ENCODE measurements around the gene TP63.
"Not testable (repeated sequence)": the region's sequence is repeated elsewhere in the genome, so short reads cannot be mapped to it uniquely, and the experiment has no call there.

The TP63 gene

DNA sequence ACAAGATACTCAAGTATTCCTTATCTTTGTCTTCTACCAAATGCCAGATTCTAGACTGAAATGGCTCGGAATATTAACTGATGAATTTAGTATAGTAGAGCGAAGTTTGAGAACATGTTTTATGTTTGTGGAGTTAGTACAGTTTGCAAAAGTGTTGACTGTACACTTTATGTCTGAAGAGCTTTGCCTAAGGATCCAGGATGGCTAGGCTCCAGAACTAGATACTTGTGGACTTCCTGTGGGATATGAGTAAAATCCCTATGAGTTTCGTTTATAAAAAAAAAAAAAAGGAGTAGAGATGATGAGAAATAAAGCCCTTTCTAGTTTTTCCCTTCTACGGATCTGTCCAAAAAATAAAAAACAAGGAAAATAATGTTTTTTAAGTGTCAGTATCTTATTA lies 96.7 kb downstream of the TP63 start:
- DNase-seq = peak; percentile 74

DNA sequence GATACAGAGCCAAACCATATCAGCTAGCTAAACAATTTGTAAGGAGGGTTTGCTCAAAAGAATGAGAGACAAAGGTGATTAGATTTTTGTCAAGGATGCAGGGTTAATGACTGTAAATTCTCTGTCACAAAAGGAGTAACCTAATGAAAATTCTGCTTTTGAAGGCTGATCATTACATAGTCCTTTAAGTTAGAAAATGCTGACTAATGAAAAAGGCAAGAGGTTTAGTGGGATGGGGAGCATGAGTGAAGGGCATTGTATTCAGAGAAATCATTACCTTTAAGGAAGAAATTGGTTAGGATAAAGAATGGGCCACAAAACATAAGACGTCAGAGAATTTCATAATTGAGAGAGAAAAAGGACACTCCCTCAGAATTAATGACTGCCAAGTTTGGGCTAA lies 97.7 kb downstream of the TP63 start:
- no peak for DNase-seq

DNA sequence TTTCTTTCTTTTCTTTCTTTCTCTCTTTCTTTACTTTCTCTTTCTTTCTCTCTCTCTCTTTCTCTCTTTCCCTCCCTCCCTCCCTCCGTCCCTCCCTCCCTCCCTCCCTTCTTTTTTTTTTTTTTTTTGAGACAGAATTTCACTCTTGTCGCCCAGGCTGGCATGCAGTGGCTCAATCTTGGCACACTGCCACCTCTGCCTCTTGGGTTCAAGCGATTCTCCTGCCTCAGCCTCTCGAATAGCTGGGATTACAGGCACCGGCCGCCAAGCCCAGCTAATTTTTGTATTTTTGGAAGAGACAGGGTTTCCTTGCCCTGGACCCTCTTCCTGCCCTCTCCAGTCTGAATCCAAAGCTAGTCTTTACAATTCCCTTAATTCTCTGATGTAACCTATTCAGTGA lies 102.9 kb downstream of the TP63 start:
- DNase-seq = no peak

DNA sequence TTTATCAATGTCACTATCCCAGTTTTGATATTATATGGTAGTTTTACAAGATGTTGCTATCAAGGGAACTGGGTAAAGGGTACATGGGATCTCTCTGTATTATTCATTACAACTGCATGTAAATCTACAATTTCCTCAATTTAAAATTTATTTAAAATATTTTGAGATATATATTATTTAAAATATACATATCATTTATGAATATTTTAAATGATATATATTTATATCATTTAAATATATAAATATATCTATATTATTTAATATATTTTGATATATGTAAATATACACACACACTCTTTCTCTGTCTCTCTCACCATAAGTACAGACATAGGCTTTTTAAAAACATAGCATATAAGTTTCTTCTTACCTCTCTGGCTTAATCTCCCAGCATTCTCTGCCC lies 104.7 kb downstream of the TP63 start:
- DNase-seq = no peak

DNA sequence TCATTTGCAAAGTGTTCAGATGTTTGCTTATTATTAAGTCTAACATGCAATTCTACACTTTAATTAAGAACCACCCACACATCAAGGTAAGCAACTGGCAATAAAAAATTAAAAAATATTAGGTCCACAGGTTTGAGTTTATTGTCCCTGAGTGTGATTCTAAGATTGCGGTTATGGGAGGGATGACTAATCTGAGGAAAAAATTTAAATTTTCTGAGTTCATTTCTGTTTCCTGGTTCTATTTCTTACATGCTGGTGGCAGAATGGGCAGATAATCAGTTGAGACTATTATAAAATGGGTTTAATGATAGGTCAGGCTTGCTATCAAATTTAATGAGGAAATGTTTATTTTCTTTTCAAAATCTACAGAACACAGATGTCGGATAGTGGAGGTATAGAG lies 105.9 kb downstream of the TP63 start:
- no peak for DNase-seq

DNA sequence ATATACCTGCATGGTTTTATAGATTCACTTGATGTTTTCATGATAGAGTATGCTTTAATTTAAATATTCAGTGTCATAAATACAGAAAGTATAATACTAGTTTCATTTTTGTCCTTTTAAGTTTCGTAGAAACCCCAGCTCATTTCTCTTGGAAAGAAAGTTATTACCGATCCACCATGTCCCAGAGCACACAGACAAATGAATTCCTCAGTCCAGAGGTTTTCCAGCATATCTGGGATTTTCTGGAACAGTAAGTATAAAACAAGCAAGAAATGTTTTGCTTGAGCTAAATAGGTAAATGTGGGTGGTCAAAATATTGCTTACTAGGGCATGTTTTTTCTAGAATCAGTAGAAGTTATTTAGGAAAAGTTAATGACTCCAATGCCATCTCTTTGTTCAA lies 106.4 kb downstream of the TP63 start:
- DNase-seq = no peak

DNA sequence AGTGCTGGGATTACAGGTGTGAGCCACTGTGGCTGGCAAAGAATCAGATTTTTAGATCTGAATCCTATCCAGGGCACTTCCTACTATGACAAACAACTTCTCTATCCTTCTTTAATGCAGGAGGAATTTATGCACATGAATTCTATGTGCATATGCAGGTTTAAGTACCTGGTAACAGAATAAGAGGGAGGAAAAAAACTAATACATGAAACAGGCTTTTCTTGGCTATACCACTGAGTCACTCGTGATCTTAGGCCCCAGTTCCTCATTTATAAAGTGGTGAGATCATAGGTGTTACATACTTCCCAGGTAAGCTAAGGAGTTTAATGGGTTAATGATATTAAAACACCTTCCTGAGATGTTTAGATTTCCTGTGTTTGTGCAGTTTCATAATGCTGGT lies 108.2 kb downstream of the TP63 start:
- no peak for DNase-seq

DNA sequence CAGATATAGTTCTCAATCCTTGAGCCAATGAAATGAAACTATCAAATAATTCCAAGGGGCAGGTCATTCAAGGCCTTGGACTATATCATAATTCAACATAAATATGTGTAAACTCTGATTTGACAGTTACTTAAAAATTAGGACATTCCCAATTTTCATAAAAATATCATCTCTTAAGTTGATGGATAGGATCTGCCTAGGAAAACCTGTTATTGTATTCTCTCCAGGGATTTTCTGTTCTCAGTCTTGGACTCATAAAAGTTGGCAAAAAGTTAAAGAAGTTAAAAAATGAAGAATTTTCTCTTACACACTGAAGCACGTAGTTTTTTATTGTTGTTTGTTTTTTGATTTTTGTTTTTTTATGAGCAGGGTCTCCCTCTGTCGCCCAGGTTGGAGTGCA lies 109.0 kb downstream of the TP63 start:
- DNase-seq = no peak

DNA sequence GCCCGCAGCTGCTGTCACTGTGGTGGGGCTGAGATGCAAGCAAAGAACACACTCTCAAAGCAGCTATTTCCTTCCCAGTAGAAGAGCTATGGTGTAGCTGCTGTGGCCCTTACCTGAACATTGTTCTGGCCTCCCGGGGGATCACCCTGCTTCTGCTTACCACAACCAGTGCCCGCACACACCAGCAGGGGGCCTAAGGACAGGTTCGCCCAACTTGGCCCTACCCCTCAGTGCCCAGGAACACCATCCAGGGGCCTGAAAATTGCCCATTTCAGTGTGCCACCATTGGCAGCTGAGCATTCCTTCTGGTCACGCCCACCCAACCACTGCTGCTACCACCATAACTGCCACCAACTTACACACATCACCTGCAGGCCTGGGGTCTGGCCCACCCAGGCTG lies 113.0 kb downstream of the TP63 start:
- DNase-seq = no peak

DNA sequence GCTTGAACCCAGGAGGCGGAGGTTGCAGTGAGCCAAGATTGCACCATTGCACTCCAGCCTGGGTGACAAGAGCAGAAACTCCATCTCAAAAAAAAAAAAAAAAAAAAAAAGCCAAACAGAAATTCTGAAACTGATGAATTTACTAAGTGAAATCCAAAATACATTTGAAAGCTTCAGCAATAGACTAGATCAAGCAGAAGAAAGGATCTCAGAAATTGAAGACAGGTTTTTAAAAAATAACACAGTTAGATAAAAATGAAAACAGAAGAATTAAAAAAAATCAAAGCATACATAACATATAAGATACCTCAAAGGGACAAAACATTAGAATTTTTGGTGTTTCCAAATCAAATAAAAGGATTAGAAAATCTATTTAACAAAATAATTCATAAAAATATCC lies 114.4 kb downstream of the TP63 start:
- DNase-seq = no peak

DNA sequence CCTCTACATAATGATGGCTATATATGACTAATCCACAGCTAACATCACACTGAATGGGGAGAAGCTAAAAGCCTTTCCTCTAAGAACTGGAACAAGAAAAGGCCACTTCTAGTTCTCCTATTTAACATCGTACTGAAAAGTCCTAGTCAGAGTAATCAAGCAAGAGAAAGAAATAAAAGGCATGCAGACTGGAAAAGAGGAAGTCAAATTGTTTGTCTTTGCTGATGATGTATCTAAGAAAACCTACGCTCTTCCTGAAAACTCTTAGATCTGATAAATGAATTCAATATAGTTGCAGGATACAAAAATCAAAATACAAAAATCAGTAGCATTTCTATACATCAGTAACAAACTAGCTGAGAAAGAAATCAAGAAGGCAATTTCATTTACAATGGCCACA lies 116.9 kb downstream of the TP63 start:
- no peak for DNase-seq

DNA sequence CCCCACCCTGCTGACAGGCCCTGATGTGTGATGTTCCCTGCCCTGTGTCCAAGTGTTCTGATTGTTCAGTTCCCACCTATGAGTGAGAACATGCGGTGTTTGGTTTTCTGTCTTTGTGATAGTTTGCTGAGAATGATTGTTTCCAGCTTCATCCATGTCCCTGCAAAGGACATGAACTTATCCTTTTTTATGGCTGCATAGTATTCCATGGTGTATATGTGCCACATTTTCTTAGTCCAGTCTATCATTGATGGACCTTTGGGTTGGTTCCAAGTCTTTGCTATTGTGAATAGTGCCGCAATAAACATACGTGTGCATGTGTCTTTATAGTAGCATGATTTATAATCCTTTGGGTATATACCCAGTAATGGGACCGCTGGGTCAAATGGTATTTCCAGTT lies 119.8 kb downstream of the TP63 start:
- not testable (repeated sequence) for DNase-seq

DNA sequence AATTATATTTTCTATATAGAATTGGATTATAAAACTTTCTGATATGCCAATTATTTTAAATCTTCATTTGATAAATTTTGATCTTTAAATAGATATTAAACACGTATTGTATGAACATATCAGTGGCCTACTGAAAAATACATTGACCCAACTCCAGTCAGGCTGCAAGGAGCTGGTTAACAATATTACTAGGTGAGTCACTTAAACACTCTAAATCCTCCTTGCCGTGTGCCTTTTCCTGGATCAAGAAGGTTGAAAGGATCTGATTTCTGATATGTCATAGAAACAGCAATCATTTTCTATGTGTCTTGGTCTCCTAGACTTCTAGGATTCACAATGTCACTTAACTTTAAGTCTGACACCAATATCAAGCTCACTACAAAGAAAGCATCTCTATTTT lies 123.2 kb downstream of the TP63 start:
- DNase-seq = no peak

DNA sequence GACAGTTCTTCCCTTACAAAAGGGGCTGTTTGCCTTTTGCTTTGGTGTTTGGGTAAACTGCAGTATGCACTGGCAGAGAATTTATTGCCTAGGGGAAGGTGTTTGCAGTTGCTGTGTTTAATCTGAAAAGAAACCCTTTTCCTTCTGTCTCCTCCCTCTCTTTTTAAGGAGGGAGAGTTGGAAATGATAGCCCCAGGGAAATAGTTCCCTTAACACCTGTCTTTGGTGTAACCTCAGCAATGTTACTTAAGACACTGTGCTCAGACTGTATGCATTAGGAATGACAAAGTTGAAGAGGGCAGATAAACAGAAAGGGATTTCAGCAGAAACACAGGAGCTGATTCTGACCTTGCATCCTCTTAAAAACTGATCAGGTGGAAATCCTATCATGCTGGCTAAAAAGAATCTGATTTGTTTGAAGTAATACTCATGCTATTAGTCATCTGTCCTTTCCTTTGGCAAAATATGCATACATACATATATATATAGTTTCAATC lies 125.4 kb downstream of the TP63 start:
- DNase-seq = no peak

DNA sequence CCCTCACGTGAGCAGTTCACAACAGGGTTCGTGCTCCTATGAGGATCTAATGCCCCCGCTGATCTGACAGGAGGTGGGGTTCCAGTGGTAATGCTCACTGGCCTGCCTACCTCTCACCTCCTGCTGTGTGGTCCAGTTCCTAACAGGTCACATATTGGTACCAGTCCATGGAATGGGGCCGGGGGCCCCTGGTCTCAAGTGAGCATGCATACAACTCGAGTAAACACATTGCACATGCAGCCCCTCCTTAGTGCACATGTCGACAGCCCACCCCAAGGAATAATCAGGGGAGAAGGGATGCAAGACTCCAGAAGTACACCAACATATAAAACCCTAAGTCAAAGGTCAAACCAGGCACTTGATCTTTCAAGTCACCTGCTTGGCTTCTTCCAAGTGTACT lies 127.0 kb downstream of the TP63 start:
- DNase-seq = no peak

DNA sequence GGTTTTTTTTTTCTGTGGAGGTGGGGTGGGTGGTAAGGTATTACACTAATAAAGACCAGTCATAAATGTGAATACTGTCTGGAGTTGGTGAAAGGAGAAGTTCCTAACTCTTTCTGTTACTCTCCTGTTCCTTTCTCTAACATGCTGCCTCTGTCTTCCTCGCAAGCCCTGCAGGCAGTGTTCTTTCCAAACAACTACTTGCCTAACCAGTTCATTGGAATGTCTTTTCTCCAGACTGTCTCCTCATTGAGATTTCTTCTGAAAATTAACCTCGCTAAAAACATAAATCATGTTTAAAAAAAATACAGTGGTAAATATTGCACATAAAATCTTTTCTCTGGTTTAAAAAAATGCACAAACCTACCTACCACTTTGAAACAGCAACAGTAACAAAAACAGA lies 135.2 kb downstream of the TP63 start:
- DNase-seq = peak; percentile 3

DNA sequence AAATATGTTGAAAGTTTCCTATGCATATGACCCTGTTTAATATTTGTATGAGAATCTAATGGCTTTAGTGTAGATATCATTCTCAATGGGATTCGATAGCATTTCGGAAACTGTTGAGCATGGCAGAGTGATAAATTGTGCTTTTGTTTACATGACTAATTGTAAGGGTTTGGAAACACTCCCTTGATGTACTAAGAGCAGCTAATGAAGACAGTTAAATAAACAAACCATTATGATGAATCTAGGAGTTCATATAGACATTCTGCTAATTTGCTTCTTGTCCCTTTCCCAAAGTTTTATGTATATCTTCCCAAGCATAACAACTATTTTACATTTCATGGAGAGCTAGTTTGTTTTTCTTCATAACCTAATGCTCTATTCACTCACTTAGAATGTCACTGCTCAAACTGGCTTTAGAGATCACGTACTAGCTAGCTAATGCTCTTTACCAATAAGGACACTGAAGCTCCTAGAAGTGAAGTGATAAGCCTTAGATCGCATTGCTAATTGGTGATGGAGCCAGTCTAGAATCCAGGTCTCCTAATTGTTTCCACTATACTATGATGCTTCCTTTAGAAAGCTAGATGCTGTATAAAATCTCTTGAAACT lies 140.8 kb downstream of the TP63 start:
- DNase-seq = no peak

DNA sequence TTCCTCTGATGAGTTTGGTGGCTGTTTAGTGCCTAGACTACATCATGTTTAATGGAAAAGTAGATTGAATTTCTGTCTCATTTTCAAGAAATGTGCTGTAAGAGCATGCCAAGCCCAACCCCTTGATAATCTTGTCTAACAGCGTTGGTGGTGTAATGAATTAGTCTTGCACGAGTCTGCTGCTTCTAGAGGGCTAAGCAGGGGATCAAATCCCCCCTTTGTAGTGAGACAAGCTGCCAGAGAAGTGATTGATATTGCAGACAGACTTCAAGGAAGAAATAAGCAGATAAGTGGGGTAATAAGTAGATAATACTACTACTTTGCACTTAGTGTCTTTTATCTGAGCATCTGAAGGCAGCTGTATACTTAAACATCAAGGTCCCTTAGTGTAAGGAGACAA lies 141.4 kb downstream of the TP63 start:
- DNase-seq = no peak

DNA sequence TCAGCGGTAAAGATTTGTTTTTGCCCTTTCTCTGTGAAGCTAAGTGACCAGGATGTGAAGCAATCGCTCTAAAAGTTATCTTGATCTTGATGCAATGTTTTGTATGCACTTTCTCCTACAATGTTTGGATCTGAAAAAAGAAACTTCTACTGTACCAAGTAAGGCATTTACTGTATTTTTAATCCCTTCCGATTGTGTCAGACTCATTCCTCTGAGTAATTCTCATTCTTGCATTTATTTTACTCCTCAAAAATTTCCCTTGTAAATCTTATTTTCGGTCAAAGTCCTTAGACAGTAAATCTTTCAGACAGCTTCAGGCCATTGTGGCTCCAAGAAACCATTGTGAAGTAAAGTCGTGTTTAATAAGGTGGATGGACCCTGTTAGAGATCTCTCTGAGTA lies 141.9 kb downstream of the TP63 start:
- DNase-seq = peak; percentile 10

DNA sequence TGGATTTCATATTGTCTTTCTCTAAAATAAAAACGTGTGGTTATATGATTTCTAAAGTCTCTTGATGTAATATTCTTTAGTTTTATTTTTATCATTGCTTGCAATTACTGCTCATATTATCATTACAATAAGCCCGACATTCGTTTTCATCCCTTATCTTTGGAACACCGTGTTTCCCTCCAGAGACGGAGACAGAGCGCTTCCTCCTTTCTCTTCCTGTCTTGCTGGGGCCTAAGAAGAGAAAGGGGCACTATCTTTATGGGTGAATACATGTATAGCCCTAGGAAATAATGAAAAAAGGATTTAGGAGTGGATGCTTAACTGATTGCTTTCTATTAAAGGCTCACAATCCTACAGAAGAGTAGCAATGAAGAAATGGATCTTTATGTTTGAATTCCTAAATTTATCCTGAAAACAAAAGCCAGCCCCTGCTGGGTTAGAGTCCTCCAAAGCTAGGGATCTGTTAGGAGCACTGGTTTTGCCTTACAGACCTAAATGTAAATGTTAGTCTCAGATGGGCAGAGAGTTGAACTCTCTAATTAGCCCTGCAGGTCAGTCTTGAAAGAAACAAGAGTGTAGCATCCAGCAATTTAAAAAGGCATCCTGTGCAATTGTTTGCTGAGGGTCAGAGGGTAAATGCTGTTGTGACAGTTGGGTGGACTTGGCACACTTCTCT lies 145.1 kb downstream of the TP63 start:
- DNase-seq = no peak

DNA sequence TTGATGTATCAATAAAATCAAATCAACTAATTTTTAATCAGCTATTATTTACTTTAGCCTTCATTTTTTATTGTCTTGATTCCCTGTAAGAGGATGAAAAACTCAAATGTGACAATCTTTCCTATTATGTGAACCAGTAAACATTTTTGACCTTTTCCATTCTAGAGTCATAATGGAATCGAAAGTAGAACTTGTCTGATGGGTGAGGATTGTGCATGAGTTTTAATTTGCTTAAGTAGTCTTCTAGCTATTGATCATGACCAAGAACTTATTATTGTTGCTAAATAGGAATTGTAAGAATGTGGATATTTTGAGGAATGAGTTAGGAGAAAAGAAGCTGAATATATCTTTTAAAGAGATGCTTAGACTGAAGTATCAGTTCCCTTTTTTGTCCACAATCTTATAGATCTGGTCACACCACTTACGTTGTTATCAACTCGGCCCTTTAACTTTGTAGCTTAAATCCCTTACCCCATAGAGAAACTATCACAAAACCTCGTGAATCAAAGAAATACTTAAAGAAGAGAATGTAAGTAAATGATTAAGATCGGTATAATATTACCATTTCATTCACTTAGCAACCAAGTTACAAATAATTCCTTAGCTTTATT lies 147.3 kb downstream of the TP63 start:
- DNase-seq = no peak

DNA sequence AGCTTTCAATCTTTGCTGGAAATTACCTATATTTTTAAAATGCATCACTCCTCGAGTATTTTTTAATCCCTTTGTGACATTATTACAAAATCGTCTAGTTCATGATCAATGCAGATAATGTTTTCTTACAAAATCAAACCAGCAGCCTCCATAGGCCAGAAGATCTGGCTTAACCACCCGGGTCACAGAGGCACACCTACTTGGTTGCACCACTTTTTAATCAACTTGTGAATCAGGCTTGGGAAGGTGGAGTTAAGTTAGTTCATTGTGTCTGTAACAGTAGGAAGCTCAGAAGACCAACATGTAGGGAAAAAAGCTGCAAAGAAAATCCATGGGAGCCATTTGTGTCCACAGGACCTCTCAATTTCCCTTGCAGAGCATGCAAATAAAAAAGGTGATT lies 148.0 kb downstream of the TP63 start:
- DNase-seq = no peak

DNA sequence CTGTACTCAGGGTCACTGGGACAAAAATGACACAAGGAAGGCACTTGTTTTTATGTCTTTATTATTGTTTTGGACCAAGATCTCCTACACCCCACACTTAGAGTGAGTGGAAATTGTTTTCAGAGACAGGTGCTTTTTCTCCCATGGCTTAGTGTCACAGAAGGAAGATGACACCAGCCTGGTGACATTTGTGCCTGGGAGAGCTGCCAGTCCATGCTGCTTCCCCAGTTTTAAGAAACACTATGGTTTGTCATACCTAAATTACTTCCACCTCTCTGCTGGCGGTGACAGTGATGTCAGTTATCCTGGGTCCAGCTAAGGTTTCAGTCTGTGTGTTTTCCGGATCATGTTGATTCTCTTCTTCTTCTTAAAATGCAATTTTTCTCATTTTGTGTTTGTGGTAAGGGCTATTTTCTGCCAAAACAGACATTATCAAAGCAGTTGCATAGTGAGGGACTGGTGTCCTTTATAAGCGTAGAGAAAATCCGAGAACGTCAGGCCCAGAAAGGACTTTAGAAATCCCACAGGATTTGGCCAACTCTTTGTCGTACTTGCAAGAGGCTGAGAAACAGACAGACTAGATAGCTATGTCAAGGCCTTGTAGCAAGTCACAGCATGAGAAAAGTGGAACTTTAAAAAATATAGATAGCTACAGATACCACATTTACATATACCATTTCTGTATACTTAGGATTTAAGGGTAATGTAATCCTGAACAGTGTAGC lies 149.5 kb downstream of the TP63 start:
- no peak for DNase-seq

DNA sequence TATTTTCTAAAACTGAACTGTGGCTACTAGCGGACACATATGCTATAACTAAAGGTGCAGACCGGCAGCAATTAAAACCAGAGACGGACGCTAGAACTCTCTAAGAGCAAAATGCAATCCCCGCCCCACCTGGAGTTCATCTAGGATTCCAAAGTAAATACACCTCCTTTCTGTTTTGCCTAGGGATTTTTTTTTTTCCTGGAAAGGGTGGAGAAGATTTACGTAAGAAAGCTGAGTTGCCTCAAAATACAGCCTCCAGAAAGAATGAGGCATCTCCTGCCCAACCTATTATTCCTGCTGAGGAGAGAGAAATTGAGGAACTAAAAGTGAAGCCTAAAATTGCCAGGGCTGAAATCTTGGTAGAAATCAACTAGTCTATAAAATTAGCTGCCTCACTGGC lies 150.2 kb downstream of the TP63 start:
- DNase-seq = no peak
